GM10266 (cell line): Measurements from ENCODE around the gene TOMT.

Experiments used
- DNase-seq: peaks from one replicate; pipeline ENCODE4 v3.0.0; 2012; ENCODE audit errors: extremely low spot score
- CTCF ChIP-seq: IDR thresholded peaks from 2 replicates; pipeline ENCODE4 v1.5.1; 2012; ENCODE audit warnings: mild to moderate bottlenecking, low read depth; ENCODE audit not compliant: control insufficient read depth, insufficient read depth; ENCODE audit errors: missing control alignments

Gene TOMT

DNA sequence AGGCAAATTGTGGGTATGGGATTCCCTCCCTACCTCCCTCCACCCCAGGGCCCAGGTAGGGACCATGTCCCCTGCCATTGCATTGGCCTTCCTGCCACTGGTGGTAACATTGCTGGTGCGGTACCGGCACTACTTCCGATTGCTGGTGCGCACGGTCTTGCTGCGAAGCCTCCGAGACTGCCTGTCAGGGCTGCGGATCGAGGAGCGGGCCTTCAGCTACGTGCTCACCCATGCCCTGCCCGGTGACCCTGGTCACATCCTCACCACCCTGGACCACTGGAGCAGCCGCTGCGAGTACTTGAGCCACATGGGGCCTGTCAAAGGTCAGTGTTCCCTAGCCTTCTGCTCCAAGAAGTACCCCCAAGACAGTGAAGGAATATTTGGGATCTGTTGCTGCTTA, at the start of gene TOMT:
Gene TOMT, plus strand, starts transcription at position 37 of the 400 bp plus-strand sequence. Its CDS starts 28 bp downstream, at position 65.
- DNase-seq = no peak

GRCh38 chr11:72058416-72059034, 47.2 kb upstream of the TOMT start:
- TF ChIP-seq CTCF = no peak
- no peak for DNase-seq

More for the DNA sequence above, at the start of gene TOMT:
- no peak for TF ChIP-seq CTCF

DNA sequence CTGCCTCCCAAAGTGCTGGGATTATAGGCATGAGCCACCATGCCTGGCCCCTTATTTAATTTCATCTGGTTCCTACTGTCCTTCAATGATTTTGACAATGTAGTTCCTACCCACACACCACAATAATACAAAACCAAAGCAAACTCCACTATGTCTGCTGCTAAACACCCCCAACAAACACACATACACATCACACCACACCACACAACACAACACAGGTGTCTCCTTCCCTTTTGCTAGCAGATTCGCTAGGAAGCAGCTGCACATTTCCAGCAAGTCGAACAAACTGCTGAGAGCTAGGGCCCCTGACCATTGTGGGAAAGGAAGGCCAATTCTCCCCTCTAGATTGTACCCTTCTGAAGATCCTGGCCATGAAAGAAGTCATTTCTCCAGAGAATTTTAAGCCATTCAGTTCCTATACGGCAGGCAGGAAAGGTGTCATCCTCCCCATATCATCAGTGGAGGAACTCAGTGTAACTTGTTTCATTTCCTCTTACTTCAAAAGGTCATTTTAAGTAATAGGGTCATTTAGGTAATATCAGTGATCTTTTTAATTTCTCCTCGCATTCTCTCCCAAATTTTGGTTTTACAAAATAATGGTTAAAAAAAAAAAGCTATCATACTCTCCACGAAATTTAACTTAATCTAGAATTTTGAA, 43.9 kb upstream of the TOMT start:
- TF ChIP-seq CTCF = no peak
- DNase-seq = no peak

DNA sequence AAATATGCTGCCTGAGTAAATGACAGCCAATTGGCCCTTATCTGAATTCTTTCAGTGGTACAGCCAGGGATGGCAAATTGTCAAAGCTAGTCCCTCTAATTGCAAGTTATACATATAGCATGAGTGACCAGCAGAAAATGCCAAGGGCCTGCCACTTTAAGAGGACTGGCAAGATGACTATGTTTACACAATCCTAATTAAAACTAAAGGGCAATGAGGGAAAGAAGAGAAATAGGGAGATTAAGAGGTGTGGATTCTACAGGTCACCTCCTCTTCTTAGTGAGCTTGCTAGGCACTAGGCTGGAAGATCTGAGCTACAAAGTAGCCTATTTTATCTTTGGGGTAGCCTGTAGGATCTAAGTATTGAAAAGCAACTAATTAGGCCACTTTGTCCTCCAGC, 38.9 kb upstream of the TOMT start:
- TF ChIP-seq CTCF = no peak
- DNase-seq = no peak

DNA sequence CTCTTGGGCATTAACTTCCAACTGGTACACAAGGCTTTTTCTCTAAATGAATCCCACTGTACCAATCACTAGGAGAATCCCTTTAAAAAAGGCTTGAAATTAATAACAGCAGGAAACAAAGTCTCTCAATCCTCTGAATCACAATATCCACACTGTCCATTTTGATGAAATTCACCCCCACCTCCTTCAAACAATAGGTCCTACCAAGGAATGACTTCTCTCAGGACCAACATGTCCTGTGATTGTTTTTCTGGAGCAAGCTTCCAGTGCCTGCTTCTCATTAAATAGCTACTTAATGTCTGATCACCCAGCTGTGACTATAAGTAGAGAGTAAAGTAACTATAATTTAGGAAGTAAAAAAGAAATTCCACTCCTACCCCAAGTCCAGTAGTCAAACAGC, 38.5 kb upstream of the TOMT start:
- no peak for TF ChIP-seq CTCF
- no peak for DNase-seq

DNA sequence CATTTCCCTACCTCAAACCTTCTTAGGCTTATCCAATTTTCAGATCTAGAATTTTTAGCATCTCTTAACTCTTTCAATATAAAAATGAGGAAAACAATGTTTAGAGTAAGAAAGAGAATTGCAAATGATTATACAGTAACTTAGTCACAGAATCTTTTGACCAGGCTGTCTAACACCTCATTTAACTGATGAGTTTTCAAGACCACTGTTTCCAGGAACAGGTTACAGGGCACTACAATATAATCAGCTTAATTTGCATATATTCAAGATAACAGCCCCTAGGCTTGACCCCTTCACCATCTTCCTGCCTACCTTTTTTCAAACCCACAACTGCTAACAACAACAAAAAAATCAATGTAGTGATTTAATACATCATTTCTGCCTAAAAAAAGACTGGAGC, 38.0 kb upstream of the TOMT start:
- DNase-seq = no peak
- no peak for TF ChIP-seq CTCF

- TF ChIP-seq CTCF = no peak
- no peak for DNase-seq
Observed at GRCh38 chr11:72069200-72069599, 36.5 kb upstream of the TOMT start.
